ENCODE data around the gene DMC1.
A peak's percentile ranks its signal among the peaks of the same experiment; 100 is the strongest.

Gene DMC1

DNA sequence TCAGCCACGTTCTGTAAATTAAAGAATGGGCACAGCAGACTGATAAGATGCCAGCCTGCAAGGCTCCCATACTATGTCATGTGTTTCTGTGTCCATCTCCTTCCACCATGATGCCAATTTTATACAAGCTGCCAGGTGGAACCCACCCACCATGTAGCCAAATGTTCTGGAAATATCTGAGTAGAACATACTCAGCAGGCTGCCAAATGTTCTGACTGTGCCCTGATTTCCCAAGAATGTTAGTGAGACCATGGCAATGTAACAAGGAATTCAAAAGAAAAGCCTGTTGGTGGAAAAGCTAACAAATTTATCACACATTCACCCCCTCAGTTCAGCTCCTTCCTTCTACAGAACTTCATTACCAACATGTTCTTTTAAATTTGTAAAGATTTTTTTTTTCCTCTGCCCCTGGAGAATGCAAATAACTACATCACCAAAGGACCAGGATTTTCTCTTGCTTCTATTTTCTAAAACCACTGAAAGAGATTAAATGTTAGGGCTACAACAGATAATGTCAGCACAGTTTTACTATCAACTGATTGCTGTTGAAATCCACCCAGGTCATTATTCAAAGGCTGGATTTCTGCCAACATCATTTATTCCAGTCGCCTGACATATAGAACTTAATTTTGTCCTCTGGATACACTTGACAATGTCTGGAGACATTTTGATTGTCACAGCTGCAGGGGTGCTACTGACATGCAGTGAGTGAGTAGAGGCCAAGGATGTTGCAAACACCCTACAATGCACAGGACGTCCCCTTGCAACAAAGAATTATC, 3.1 kb downstream of the DMC1 start:
- no peak for DNase-seq

DNA sequence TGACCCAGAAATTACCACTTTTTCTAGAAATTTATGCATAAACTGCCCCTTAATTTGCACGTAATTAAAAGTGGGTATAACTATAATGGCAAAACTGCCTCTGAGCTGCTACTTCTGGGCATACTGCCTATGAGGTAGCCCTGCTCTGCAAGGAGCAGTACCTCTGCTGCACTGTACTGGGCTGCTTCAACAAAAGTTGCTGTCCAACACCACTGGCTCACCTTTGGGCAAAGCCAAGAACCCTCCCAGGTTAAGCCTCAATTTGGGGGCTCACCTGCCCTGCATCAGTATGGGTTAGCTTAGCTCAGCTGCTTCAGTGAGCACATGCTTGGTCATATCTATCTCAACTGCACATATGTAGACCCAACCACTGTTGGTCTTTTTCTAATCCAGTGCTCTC, 4.5 kb downstream of the DMC1 start:
- no peak for DNase-seq

DNA sequence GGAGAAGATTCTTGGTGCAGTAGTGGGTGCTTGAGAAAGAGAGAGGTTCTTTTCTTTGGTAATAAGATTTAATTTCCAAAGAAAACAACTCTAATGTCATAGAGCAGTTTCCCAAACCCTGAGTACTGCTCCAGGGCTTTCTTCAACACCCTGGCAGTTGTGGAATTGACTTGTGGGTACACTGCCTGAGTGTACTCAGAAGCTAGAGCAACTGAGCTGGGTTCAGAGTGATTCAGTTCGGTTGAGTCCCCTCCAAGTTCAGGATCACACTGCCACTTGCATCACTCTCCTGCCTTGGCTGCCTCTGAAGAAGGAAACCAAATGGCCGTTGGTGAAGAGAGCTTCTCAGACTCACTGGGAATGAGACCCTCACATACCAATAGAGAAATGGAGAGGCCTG, 5.3 kb downstream of the DMC1 start:
- no peak for DNase-seq

DNA sequence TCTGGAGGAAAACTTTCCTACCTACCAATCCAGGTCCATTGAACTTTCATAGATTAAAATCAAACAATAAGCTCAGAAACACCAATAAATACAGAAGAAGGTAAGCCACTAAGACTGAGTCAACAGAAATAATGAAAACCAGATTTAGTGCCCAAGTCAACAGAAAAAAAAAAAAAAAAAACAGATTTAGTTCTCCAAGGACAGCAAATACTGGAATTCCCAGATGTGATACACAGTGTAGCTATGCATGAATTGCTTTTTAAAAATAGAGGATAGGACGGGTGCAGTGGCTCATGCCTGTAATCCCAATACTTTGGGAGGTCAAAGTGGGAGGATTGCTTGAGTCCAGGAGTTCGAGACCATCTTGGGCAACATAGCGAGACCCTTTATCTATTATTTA, 15.7 kb downstream of the DMC1 start:
- DNase-seq = no peak

GRCh38 chr22:38549101-38549894, 20.7 kb downstream of the DMC1 start:
- DNase-seq = no peak

GRCh38 chr22:38540701-38541100, 29.3 kb downstream of the DMC1 start:
- DNase-seq = no peak

GRCh38 chr22:38531251-38531938, 38.6 kb downstream of the DMC1 start:
- DNase-seq = no peak

- DNase-seq = no peak
Observed at GRCh38 chr22:38524429-38524828, 45.6 kb downstream of the DMC1 start.

- no peak for DNase-seq
Observed at GRCh38 chr22:38523479-38523878, 46.5 kb downstream of the DMC1 start.

GRCh38 chr22:38523029-38523428, 47.0 kb downstream of the DMC1 start:
- DNase-seq = no peak

- no peak for DNase-seq
Observed at GRCh38 chr22:38519453-38520250, 50.3 kb downstream of the DMC1 start.

DNA sequence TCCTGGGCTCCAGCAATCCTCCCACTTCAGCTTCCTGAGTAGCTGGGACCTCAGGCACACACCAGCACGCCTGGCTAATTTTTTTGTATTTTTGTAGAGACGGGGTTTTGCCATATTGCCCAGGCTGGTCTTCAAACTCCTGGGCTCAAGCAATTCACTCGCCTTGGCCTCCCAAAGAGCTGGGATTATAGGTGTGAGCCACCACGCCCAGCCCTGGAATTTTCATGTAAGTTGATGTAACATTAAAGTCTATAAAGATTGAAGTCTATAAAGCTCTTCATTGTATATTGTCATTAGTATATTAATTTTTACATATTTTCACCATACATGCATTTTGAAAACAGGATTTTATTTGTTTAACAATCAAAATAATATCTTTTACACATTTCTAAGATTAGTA, 51.4 kb downstream of the DMC1 start:
- no peak for DNase-seq

DNA sequence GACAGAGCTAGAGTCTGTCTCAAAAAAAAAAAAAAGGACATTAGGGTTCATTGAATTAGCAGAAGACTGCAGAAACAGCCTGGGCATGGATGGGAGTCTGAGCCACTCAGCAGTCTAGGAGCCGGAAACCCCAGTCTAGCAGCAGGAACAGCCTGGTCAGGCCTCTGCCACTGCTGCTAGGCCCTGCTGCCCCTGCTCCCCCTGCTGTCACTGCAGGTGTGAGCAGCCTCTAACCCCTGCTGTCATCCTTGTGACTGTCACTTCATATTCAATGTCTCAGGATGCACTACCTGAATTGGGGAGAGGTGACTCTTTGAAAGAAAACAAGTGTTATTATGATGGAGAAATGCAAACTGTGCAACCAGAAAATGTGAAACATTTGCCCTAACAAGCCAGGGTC, 56.9 kb downstream of the DMC1 start:
- peak; percentile 28 for DNase-seq

DNA sequence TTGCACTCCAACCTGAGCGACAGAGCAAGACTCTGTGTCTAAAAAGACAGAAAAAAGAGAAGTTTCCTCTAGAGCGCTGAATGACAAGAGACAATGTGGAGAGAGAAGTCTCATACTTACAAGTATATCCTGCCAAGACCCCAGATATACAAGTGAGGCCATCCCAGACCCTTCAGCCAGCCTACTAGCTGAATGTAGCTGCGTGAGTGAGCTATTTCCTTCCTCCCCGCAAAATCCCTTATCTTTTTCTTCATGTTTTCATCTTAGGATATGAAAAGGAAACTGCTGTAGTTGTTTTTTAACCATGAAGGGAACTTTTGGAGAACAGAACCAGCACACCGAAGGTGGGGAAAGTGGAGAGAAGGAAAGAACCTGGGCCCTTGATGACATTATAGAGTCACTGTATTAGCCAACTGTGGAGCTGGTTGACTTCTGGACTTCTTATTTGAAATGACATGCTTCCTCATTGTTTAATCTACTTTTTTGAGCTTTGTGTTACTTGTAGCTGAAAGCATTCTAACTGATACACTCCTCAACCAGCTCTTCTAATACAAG, 59.5 kb downstream of the DMC1 start:
- DNase-seq = no peak

GRCh38 chr22:38506118-38506962, 63.6 kb downstream of the DMC1 start, which contains the start of gene DDX17:
Gene DDX17, minus strand, starts transcription at chr22:38506311.
- peak; percentile 94 for DNase-seq

DNA sequence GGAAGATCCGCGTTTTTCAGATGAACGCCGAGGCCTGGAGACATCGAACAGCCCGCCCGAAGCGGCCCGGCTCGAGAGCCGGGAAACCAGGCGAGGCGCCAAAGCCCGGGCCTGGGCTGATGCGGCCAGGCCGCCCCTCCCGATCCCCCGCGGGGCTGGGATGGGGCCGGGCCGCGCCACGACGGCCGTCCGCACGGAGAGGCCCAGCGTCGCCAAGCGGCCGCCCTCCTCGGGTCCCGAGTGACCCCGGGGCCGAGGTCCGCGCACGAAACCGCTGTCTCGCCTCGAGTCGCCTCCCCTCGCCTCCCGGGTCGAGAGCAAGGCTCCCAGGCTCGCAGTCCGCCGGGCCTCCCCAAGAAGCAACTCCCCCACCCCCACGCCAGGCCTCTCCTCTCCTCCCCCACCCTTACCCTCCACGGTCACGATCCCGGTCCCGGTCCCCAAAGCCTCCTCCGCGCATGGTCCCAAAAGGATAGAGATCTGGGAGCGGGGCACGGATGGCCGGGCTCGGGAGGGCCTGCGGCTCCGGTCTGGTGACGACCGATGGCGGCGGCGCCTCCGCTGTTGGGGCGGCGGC, 64.4 kb downstream of the DMC1 start:
- peak; percentile 39 for DNase-seq

DNA sequence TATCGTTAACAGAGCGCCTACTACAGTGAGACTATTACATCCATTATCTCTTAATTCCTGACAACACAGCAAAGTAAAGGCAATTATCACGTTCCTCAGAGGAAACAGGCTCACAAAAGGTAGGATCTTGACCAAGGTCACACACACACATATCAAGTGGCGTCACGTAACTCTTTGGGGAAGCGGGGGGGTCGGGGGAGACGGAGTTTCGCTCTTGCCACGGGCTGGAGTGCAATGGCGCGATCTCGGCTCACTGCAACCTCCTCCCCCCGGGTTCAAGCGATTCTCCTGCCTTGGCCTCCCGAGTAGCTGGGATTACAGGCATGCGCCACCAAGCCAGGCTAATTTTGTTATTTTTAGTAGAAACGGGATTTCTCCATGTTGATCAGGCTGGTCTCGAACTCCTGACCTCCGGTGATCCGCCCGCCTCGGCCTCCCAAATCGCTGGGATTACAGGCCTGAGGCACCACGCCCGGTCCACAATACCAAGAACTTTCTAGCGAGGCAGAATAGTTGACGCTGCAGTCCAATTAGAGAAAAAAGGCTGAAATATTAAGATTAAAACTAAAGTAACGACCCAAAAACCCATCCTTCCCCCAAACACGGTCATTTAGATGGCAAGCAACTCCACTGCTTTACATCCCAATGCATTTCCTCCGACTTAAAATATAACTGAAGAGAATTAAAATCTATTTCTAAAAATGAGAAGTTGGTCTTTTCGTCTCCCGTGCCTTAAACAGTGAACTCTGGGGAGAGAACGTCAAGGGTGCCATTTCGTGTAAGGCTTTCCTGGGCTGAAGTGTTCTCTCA, 65.0 kb downstream of the DMC1 start:
- DNase-seq = peak; percentile 67

- no peak for DNase-seq
Observed at GRCh38 chr22:38503021-38503420, 67.0 kb downstream of the DMC1 start.

DNA sequence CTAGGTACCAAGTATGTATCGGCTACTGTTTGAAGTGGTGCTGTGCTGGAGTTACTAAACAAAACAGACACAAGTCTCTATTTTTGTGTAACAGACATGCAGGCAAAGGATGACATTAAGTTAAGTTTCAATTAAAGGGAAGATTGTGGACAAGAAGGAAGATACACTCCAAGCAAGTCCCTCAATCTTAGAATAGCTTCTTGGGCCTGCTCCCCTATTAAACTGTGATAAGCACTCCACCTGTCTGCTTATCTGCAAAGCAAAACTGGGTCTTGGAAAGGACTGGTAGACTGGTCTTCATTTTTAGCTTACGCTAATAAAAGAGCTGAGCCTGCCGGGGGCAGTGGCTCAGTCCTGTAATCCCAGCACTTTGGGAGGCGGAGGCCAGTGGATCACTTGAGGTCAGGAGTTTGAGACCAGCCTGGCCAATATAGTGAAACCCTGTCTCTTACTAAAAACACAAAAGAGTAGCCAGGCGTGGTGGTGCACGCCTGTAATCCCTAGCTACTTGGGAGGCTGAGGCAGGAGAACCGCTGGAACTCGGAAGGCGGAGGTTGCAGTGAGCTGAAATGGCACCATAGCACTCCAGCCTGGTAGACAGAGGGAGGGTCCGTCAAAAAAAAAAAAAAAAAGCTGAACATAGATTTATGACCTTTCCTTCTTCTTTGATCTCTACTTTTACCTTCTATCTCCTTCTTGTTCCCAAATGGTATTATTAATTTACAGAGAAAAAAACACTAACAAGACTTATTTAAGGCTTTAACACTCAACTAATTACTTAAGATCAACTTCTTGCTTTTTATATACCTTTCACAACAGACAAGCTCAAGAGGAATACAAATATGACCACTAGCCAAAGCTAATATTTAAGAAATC, 67.9 kb downstream of the DMC1 start:
- DNase-seq = no peak
